Type B pancreatic cell (in vitro differentiated cells): ENCODE results near the gene TLR7. TPM values are rescaled to one million over a fixed set of nuclear protein-coding genes. Genes with fewer than 3 reads are reported as not detected.

ENCODE experiments used
- DNase-seq: peaks from one replicate; pipeline ENCODE4 v3.0.0; 2021; ENCODE audit warnings: mixed read lengths; ENCODE audit not compliant: unreplicated experiment; ENCODE audit errors: extremely low spot score
- H3K27ac Mint-ChIP-seq: 2 replicates; pipeline ENCODE4 v1.8.0; 2021; ENCODE audit warnings: mild to moderate bottlenecking, mixed read lengths
- H3K27me3 Mint-ChIP-seq: 2 replicates; pipeline ENCODE4 v1.8.0; 2021; ENCODE audit warnings: mixed read lengths
- H3K36me3 Mint-ChIP-seq: 2 replicates; pipeline ENCODE4 v1.8.0; 2021; ENCODE audit warnings: mixed read lengths
- H3K4me1 Mint-ChIP-seq: one replicate; pipeline ENCODE4 v1.8.0; 2021; ENCODE audit warnings: mixed read lengths; ENCODE audit not compliant: unreplicated experiment
- H3K4me3 Mint-ChIP-seq: 2 replicates; pipeline ENCODE4 v1.8.0; 2021; ENCODE audit warnings: mild to moderate bottlenecking, mixed read lengths
- H3K9me3 Mint-ChIP-seq: 2 replicates; pipeline ENCODE4 v1.8.0; 2021; ENCODE audit warnings: mixed read lengths
- CTCF ChIP-seq: fragments of 200-600 bp; sonication (generic); conservative IDR thresholded peaks from 2 replicates; pipeline ENCODE4 v1.5.0; 2021; ENCODE audit warnings: antibody characterized with exemption, mild to moderate bottlenecking
- total RNA-seq: library from RNA; stranded (reverse); gene quantifications from 2 replicates; pipeline ENCODE4 v1.2.1, GENCODE V29; 2021; ENCODE audit warnings: low replicate concordance

Gene TLR7
- total RNA-seq, 1 donor from 2014 or later = 0.05 TPM

- Mint-ChIP-seq H3K4me1 (no peaks in the 10 kb centered on the region), H3K36me3 (no peaks in the 10 kb centered on the region), H3K27ac (no peak overlapping the region), H3K4me3 (no peak overlapping the region), H3K27me3 (no peaks in the 10 kb centered on the region), H3K9me3 (peaks cover 5% of the 10 kb centered on the region)
- no peak for TF ChIP-seq CTCF
- DNase-seq = no peak
Observed at GRCh38 chrX:12878536-12878935, 11.7 kb downstream of the TLR7 start.

- no peak for DNase-seq
- H3K27ac Mint-ChIP-seq = no peak overlapping the region
- no peaks in the 10 kb centered on the region for H3K27me3 Mint-ChIP-seq
- H3K4me3 Mint-ChIP-seq = no peak overlapping the region
- peaks cover 5% of the 10 kb centered on the region for H3K9me3 Mint-ChIP-seq
- no peak for TF ChIP-seq CTCF
- H3K36me3 Mint-ChIP-seq = no peaks in the 10 kb centered on the region
- H3K4me1 Mint-ChIP-seq = no peaks in the 10 kb centered on the region
Observed at GRCh38 chrX:12881914-12882313, 15.0 kb downstream of the TLR7 start.

GRCh38 chrX:12885508-12885907, 18.6 kb downstream of the TLR7 start:
- H3K4me3 Mint-ChIP-seq = no peak overlapping the region
- H3K27me3 Mint-ChIP-seq = no peaks in the 10 kb centered on the region
- H3K36me3 Mint-ChIP-seq = no peaks in the 10 kb centered on the region
- H3K9me3 Mint-ChIP-seq = peaks cover 5% of the 10 kb centered on the region
- TF ChIP-seq CTCF = no peak
- H3K4me1 Mint-ChIP-seq = no peaks in the 10 kb centered on the region
- H3K27ac Mint-ChIP-seq = no peak overlapping the region
- DNase-seq = no peak

GRCh38 chrX:12886545-12886944, 19.7 kb downstream of the TLR7 start:
- Mint-ChIP-seq H3K36me3 (no peaks in the 10 kb centered on the region), H3K27ac (no peak overlapping the region), H3K4me1 (no peaks in the 10 kb centered on the region), H3K4me3 (no peak overlapping the region), H3K27me3 (no peaks in the 10 kb centered on the region), H3K9me3 (peaks cover 5% of the 10 kb centered on the region)
- TF ChIP-seq CTCF = no peak
- no peak for DNase-seq

GRCh38 chrX:12887141-12887540, 20.3 kb downstream of the TLR7 start:
- no peak for TF ChIP-seq CTCF
- Mint-ChIP-seq H3K27me3 (no peaks in the 10 kb centered on the region), H3K27ac (no peak overlapping the region), H3K9me3 (peaks cover 5% of the 10 kb centered on the region), H3K4me1 (no peaks in the 10 kb centered on the region), H3K4me3 (no peak overlapping the region), H3K36me3 (no peaks in the 10 kb centered on the region)
- DNase-seq = no peak

- no peak for TF ChIP-seq CTCF
- no peaks in the 10 kb centered on the region for H3K27me3 Mint-ChIP-seq
- no peaks in the 10 kb centered on the region for H3K4me1 Mint-ChIP-seq
- no peaks in the 10 kb centered on the region for H3K36me3 Mint-ChIP-seq
- peaks cover 5% of the 10 kb centered on the region for H3K9me3 Mint-ChIP-seq
- H3K27ac Mint-ChIP-seq = no peak overlapping the region
- H3K4me3 Mint-ChIP-seq = no peak overlapping the region
- no peak for DNase-seq
Observed at GRCh38 chrX:12887767-12888166, 20.9 kb downstream of the TLR7 start.
